KOPT-K1 (cell line): ENCODE results near the gene GSK3A.
A peak's percentile ranks its signal among the peaks of the same experiment; 100 is the strongest.
"Not testable (repeated sequence)": the region's sequence is repeated elsewhere in the genome, so short reads cannot be mapped to it uniquely, and the experiment has no call there.

Experiments
- H3K27ac ChIP-seq: fragments of 200-600 bp; sonication (generic); 2 replicates; pipeline ENCODE4 v1.5.1; 2016; ENCODE audit warnings: antibody characterized with exemption, mild to moderate bottlenecking, low read depth, low read length; ENCODE audit not compliant: poor library complexity, severe bottlenecking
- H3K36me3 ChIP-seq: fragments of 200-600 bp; sonication (generic); 2 replicates; pipeline ENCODE4 v1.5.1; 2017; ENCODE audit warnings: antibody characterized with exemption, mild to moderate bottlenecking, low read length, moderate library complexity; ENCODE audit not compliant: insufficient read depth
- H3K9me3 ChIP-seq: fragments of 200-600 bp; sonication (generic); 2 replicates; pipeline ENCODE4 v1.5.1; 2017; ENCODE audit warnings: antibody characterized with exemption, low read length, mild to moderate bottlenecking; ENCODE audit not compliant: insufficient read depth, poor library complexity, severe bottlenecking

Gene GSK3A

DNA sequence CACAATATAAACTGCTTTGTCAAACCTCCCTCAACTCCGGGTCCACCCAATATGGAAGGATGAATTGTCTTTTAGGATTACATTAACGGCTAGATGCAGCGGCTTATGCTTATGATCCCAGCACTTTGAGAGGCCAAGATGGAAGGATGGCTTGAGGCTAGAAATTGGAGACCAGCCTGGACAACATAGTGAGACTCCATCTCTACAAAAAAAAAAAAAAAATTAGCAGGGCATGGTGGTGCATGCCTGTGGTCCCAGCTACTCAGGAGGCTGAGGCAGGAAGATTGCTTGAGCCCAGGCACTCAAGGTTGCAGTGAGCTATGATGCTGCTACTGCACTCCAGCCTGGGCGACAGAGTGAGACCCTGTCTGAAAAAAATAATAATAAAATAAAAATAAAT is 23.7 kb upstream of the GSK3A start:
- H3K9me3 ChIP-seq, H3K36me3 ChIP-seq, H3K27ac ChIP-seq: not testable (repeated sequence)

DNA sequence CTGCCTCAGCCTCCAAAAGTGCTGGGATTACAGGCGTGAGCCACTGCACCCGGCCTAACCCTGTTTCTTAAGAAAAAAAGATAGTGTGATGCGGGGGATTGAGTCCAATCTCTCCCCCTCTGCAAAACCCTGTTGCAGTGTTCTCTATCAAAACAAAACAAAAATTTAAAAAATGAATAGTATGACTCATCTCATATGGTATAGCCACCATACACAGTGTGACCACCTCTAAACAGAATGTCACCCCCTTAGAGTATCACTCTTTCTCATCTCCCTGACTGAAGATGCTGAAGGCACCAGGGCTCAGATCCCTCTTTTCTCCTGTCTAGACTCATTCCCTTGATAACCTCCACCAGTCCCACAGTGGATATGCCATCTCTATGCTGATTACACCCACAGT is 19.4 kb upstream of the GSK3A start:
- no peaks in the 10 kb centered on the region for H3K36me3 ChIP-seq
- H3K9me3 ChIP-seq, result no peaks in the 10 kb centered on the region
- no peak overlapping the region for H3K27ac ChIP-seq

GRCh38 chr19:42257842-42258241 is 15.4 kb upstream of the GSK3A start:
- H3K27ac ChIP-seq, H3K36me3 ChIP-seq: not testable (repeated sequence)

DNA sequence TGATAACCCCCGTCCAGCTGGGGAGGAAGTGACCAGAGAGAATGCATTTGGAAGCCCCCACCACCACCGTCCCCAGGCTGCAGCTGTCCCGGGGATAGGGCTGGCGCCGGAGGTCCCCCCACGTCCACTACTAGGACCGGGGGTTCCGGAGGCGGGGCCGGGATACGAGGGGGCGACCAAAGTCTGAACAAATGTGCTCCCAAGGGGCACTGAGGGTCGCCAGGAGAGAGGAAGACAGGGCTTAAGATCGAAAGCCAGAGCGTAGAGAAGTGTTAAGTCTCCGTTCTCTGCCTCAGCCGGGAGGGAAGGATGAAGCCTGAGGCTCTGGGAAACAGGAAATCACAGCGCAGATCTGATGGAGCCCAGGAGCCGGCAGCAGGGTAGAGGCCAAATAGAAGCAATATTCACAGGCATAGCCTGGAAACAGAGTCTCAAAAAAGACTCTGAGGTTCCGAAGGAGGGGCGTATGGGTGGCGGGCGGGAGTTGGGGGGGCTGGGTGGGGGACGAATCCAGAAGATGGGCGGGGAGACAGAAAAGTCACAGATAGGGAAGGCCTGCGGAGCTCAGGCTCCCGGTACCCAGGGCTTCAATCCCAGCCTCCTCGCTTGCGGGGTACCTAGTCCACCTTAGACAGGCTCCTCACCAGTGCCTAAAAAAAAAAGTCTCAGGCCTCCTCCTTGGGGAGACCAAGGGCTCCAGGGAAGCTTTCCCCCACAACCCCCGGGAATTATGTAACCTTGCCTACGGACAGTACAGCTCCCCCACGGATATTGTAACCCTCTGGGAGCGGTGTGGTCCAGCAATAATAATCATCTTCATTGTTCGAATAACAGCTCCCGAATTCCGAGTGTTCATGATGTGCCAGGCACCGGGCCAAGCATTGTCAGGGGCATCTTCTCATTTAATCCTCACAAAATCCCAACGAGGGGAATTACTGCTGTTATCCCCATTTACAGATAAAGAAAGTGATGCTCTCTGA is 13.7 kb upstream of the GSK3A start:
- Histone ChIP-seq H3K9me3 (no peaks in the 10 kb centered on the region), H3K27ac (no peak overlapping the region), H3K36me3 (no peaks in the 10 kb centered on the region)

More at GRCh38 chr19:42257842-42258241, 15.4 kb upstream of the GSK3A start:
- H3K9me3 ChIP-seq, result not testable (repeated sequence)

- no peaks in the 10 kb centered on the region for H3K9me3 ChIP-seq
- H3K27ac ChIP-seq, result peak within 1 kb of the TSS; percentile 95
- peaks cover 8% of the 10 kb centered on the region; the same call in 1 of the 2 replicates for H3K36me3 ChIP-seq
Measured at GRCh38 chr19:42254850-42255765, 12.7 kb upstream of the GSK3A start, which contains the start of gene ERF. ERF (minus strand) TSS chr19:42255128; CDS start chr19:42254999, 129 bp downstream.

DNA sequence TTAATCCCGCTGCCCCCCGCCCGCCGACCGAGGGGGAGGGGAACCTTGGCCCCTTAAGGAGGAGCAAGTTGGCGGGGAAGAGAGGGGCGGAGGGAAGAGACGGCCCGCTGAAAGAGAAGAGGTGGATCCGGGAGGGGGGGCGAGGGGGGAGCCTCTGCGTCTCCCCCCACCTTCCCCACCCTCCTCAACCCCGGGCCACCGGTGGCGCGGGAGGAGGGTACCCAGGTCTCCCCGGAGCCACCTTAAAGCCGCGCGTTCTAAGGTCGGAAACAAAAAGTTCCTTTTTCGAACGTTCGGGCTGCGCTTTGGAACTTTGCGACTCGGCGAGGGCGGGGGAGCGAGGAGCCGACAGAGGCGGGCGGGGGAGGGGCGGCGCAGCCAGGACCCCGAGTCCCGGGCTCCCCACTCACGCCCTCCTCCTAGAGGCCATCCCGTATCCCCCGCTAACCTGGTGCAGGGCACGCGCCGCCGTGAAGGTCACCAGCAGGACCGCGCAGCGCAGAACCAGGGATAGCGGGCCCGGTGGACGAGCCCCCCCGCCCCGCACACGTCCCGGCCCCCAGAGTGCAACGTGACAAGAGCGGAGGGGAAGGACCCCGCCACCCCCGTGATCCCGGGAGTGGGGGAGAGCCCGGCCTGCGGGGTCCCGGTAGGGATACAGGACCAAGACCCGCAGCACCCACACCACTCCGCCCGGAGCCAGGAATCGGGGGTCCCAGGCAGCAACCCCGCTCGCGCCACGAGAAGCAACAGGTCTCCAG is 11.9 kb upstream of the GSK3A start:
- Histone ChIP-seq H3K27ac (peak overlapping the region; percentile 95), H3K36me3 (peaks cover 17% of the 10 kb centered on the region; the same call in 1 of the 2 replicates), H3K9me3 (no peaks in the 10 kb centered on the region)

GRCh38 chr19:42253245-42254088 is 11.1 kb upstream of the GSK3A start:
- no peaks in the 10 kb centered on the region for H3K9me3 ChIP-seq
- H3K36me3 ChIP-seq, result peaks cover 24% of the 10 kb centered on the region; the same call in 1 of the 2 replicates
- peak overlapping the region; percentile 95 for H3K27ac ChIP-seq

- no peaks in the 10 kb centered on the region for H3K9me3 ChIP-seq
- peak overlapping the region; percentile 95 for H3K27ac ChIP-seq
- peaks cover 26% of the 10 kb centered on the region; the same call in 1 of the 2 replicates for H3K36me3 ChIP-seq
Measured at GRCh38 chr19:42252365-42253244, 10.2 kb upstream of the GSK3A start.

GRCh38 chr19:42251572-42252358 is 9.4 kb upstream of the GSK3A start:
- peaks cover 32% of the 10 kb centered on the region; the same call in 1 of the 2 replicates for H3K36me3 ChIP-seq
- H3K9me3 ChIP-seq, result no peaks in the 10 kb centered on the region
- H3K27ac ChIP-seq, result no peak overlapping the region

DNA sequence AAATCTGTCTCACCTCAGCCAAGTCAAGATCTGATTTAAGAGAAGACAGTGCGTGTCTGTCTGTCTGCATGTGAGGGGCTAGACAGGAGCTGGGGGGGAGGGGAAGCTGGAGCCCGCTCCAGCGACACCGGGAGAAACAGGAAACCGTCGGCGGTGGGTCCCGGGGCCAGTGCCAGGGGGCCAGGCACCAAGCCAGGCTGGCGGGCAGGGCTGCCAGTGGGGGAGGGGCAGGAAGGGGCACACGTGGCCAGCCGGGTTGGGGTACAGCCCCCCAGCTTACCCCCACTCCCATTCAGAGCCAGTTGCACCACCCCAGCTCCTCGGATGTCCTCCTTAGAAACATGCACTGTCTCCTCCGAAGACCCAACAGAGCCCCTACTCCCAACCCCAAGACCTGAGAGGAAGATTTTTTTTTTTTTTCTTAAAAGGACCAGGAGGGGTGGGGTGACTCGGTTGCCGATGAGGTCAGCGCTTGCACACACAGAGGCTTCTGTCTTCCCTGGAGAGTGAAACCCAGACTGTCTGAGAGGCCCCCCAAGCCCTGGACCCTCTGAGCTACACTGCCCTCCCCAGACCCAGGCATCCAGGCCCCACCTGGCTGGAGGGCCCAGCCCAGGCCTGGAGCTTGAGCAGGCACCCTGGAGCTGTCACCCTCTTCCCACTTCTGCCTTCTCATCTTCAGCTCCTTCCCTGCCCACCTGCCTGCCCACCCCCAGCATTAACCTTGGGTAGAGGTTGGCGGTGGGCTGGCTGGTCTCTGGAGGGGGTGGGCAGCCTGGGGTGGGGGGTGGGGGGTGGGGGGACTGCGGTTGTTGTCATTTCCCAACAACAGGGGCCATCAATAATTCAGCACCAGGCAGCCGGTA is 8.5 kb upstream of the GSK3A start:
- no peak overlapping the region for H3K27ac ChIP-seq
- no peaks in the 10 kb centered on the region for H3K9me3 ChIP-seq
- H3K36me3 ChIP-seq, result peaks cover 33% of the 10 kb centered on the region; the same call in 1 of the 2 replicates

GRCh38 chr19:42250183-42250665 is 7.8 kb upstream of the GSK3A start:
- H3K36me3 ChIP-seq, result peaks cover 33% of the 10 kb centered on the region; the same call in 1 of the 2 replicates
- no peak overlapping the region for H3K27ac ChIP-seq
- H3K9me3 ChIP-seq, result no peaks in the 10 kb centered on the region
